Amniotic stem cell (primary cell): ENCODE measurements around the gene POLRMT.
"Not testable (repeated sequence)": the region's sequence is repeated elsewhere in the genome, so short reads cannot be mapped to it uniquely, and the experiment has no call there.

Source experiments
- DNase-seq: peaks from one replicate; lab custom pipeline; 2025; lab: John Stamatoyannopoulos, UW

POLRMT gene

GRCh38 chr19:633068-633785 is at the start of gene POLRMT:
Gene POLRMT, minus strand, starts transcription at chr19:633537. Its CDS starts 25 bp downstream, at chr19:633512.
- DNase-seq: peak; percentile 97

- DNase-seq: no peak
Measured at GRCh38 chr19:682678-683320, 49.5 kb upstream of the POLRMT start.

- no peak for DNase-seq
Measured at GRCh38 chr19:681029-682019, 48.0 kb upstream of the POLRMT start.

GRCh38 chr19:680287-681028 is 47.1 kb upstream of the POLRMT start:
- peak; percentile 91 for DNase-seq

GRCh38 chr19:679418-680286 is 46.3 kb upstream of the POLRMT start:
- peak; percentile 30 for DNase-seq

- no peak for DNase-seq
Measured at GRCh38 chr19:678791-679388, 45.6 kb upstream of the POLRMT start.

- no peak for DNase-seq
Measured at GRCh38 chr19:677601-678436, 44.5 kb upstream of the POLRMT start.

GRCh38 chr19:677201-677600 is 43.9 kb upstream of the POLRMT start:
- DNase-seq: peak; percentile 58

GRCh38 chr19:676339-677105 is 43.2 kb upstream of the POLRMT start, which contains the start of gene FSTL3:
Gene FSTL3, plus strand, starts transcription at chr19:676392. Its CDS starts 32 bp downstream, at chr19:676424.
- DNase-seq: no peak

- DNase-seq: no peak
Measured at GRCh38 chr19:676007-676338, 42.6 kb upstream of the POLRMT start.

GRCh38 chr19:674282-675151 is 41.2 kb upstream of the POLRMT start:
- no peak for DNase-seq

GRCh38 chr19:670609-671075 is 37.3 kb upstream of the POLRMT start:
- no peak for DNase-seq

GRCh38 chr19:668675-669434 is 35.5 kb upstream of the POLRMT start:
- not testable (repeated sequence) for DNase-seq

- DNase-seq: not testable (repeated sequence)
Measured at GRCh38 chr19:666985-667573, 33.7 kb upstream of the POLRMT start.

- peak; percentile 39 for DNase-seq
Measured at GRCh38 chr19:664913-665443, 31.6 kb upstream of the POLRMT start.

GRCh38 chr19:663682-664117 is 30.4 kb upstream of the POLRMT start:
- no peak for DNase-seq
